ENCODE measurements around the gene PCLO.

Gene PCLO

DNA sequence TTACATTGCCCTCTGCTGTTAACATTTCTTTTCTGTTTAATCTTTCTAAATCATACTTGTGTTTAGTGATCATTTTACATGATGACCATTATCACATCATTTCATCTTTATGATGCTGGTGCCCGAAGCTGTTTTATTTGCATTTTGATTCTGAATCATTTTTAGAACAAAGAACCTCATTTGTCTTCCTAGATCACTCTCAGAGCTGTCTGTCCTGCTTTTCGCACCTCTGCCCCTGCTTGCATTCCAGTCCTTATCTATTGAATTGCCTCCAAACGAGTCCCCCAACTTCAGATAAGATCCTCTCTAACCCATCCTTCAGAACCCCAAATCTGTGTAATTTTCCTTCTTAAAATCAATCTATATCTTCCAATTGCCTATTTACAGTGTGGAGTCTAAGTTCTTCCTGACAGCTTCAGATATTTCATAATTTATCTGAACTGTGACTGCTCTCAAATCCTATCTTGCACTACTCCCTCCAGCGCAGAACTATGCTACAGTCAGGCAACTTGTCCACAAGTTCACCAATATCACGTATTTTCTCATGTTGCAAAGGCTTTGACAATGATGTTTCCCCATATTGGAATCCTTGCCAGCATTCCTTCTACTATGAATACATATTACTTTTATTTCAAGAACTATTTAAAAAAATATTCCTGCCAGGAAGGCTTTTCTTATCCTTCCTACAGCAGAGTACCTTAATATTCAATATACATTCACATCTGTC lies 372.6 kb downstream of the PCLO start:
- no peaks in the 10 kb centered on the region for H3K4me1 Mint-ChIP-seq (ENCODE audit: low read depth)
- DNase-seq (ENCODE audit: low spot score), result no peak
- H3K27me3 Mint-ChIP-seq (ENCODE audit: low read depth), result no peaks in the 10 kb centered on the region
- H3K27ac Mint-ChIP-seq, result no peak overlapping the region
- no peaks in the 10 kb centered on the region for H3K36me3 Mint-ChIP-seq (ENCODE audit: low read depth)
- H3K4me3 Mint-ChIP-seq, result no peak overlapping the region
- no peaks in the 10 kb centered on the region for H3K9me3 Mint-ChIP-seq

DNA sequence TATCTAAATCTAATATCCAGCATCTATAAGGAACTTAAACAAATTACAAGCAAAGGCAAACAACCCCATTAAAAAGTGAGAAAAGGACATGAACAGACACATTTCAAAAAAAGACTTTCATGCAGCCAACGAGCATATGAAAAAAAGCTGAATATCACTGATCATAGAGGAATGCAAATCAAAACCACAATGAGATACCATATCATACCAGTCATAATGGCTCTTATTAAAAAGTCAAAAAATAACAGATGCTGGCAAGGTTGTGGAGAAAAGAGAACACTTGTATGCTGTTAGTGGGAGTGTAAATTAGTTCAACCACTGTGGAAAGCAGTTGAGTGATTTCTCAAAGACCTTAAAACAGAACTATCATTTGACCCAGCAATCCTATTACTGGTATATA lies 384.7 kb downstream of the PCLO start:
- Mint-ChIP-seq H3K4me1 (ENCODE audit: low read depth) (no peaks in the 10 kb centered on the region), H3K9me3 (peaks cover 8% of the 10 kb centered on the region), H3K4me3 (no peak overlapping the region), H3K36me3 (ENCODE audit: low read depth) (no peaks in the 10 kb centered on the region), H3K27ac (no peak overlapping the region), H3K27me3 (ENCODE audit: low read depth) (no peaks in the 10 kb centered on the region)
- DNase-seq (ENCODE audit: low spot score), result no peak

DNA sequence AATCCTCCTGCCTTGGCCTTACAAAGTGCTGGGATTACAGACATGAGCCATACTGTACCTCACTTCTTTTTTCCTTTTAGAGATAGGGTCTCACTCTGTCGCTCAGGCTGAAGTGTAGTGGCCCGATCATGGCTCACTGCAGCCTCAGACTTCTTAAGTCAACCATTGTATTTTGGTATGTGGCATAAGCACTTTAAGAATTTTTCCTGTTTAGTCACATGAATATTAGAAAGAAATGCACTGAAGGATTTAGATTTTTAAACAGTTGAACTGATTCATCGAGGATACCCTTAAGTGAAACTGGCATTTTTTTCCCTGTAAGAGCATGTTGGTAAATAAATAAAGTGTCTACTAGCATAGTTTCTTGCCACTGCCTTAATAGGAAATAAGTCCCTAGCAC lies 399.8 kb downstream of the PCLO start:
- H3K27ac Mint-ChIP-seq, result no peak overlapping the region
- no peak overlapping the region for H3K4me3 Mint-ChIP-seq
- DNase-seq (ENCODE audit: low spot score), result no peak
- no peaks in the 10 kb centered on the region for H3K36me3 Mint-ChIP-seq (ENCODE audit: low read depth)
- H3K27me3 Mint-ChIP-seq (ENCODE audit: low read depth), result no peaks in the 10 kb centered on the region
- H3K4me1 Mint-ChIP-seq (ENCODE audit: low read depth), result no peaks in the 10 kb centered on the region
- H3K9me3 Mint-ChIP-seq, result no peaks in the 10 kb centered on the region

- H3K36me3 Mint-ChIP-seq (ENCODE audit: low read depth), result no peaks in the 10 kb centered on the region
- DNase-seq (ENCODE audit: low spot score), result no peak
- H3K27me3 Mint-ChIP-seq (ENCODE audit: low read depth), result no peaks in the 10 kb centered on the region
- H3K9me3 Mint-ChIP-seq, result no peaks in the 10 kb centered on the region
- no peaks in the 10 kb centered on the region for H3K4me1 Mint-ChIP-seq (ENCODE audit: low read depth)
- no peak overlapping the region for H3K27ac Mint-ChIP-seq
- no peak overlapping the region for H3K4me3 Mint-ChIP-seq
Measured at GRCh38 chr7:82760831-82761230, 401.9 kb downstream of the PCLO start.

DNA sequence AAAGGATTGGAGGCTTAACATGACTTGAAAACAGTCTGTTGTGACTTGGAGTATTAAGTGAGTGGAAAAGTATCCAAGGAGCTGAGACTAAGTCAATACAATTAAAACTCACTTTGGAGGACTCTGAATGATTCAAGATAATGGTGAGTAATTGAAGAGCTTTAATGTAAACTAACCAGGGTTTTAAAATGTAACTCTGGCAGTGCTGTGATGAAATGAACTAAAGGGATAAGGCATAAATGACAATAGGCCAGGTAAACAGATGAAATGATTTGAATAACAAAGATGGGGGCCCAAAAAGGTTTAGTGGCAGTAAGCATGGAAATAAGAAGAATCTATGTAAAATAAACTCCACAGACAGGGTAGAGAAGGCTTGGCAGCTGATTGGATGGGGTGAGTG lies 402.6 kb downstream of the PCLO start:
- no peaks in the 10 kb centered on the region for H3K27me3 Mint-ChIP-seq (ENCODE audit: low read depth)
- H3K36me3 Mint-ChIP-seq (ENCODE audit: low read depth), result no peaks in the 10 kb centered on the region
- no peaks in the 10 kb centered on the region for H3K4me1 Mint-ChIP-seq (ENCODE audit: low read depth)
- no peaks in the 10 kb centered on the region for H3K9me3 Mint-ChIP-seq
- H3K4me3 Mint-ChIP-seq, result no peak overlapping the region
- DNase-seq (ENCODE audit: low spot score), result no peak
- H3K27ac Mint-ChIP-seq, result no peak overlapping the region

DNA sequence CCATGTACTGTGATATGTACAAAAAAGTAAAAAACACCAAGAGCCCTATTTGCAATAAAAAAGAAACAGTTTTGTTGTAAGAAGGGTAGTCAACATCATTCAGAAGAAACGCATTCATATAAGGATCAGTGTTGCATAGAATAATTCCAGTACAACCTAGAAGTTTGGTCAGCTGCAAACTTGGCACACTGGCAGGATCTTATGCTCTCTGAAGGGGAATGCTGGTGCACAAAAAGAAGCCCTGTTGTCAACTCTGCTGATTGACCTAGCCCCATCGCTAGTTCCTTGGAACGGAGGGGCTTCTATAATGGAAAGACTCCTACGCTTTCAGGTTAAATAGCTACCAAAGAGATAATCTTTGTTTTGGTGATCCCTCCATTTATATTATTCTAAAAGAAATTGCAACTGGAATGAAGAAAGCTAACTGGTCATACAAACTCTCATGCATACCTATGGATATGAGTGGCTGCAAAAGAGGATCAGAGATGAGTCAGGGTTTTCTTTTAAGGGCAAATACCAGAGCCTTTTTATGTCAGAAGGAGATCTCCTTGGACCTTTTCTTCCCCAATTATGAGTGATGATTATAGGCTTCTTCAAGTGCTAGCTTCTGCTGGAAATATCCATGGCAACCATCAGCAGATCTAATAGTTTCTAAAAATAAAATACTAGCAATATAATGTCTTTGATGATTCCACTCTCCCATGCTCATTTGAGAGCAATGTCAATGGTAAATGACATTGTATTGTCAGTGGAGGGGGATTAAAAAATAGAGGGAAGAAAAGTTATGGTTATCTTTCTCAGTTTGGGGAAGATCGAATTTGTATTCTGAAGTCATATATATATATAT lies 406.8 kb downstream of the PCLO start:
- Mint-ChIP-seq H3K36me3 (ENCODE audit: low read depth) (no peaks in the 10 kb centered on the region), H3K4me3 (no peak overlapping the region), H3K27ac (no peak overlapping the region), H3K4me1 (ENCODE audit: low read depth) (no peaks in the 10 kb centered on the region), H3K9me3 (no peaks in the 10 kb centered on the region), H3K27me3 (ENCODE audit: low read depth) (no peaks in the 10 kb centered on the region)
- no peak for DNase-seq (ENCODE audit: low spot score)

DNA sequence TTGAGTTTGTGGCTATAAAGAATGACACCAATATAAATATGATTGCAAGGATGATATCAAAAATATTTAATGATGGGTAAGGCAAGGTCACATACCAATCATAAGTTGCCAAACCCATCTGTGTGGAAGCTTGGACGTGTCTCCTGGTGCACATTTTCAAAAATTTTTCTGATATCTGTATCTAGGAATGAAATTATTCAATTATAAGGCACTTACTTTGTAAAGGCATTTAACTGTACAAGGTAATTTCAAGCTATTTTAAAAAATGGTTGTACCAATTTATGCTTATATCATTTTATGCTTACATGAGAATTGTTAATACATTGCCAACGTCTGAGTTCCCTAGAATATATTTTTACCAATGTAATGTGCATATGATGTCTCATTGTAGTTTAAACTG lies 412.7 kb downstream of the PCLO start:
- H3K9me3 Mint-ChIP-seq, result peaks cover 5% of the 10 kb centered on the region
- no peak for DNase-seq (ENCODE audit: low spot score)
- no peaks in the 10 kb centered on the region for H3K4me1 Mint-ChIP-seq (ENCODE audit: low read depth)
- H3K4me3 Mint-ChIP-seq, result no peak overlapping the region
- no peaks in the 10 kb centered on the region for H3K27me3 Mint-ChIP-seq (ENCODE audit: low read depth)
- H3K36me3 Mint-ChIP-seq (ENCODE audit: low read depth), result no peaks in the 10 kb centered on the region
- H3K27ac Mint-ChIP-seq, result no peak overlapping the region

GRCh38 chr7:82745820-82746219 lies 416.9 kb downstream of the PCLO start:
- H3K4me3 Mint-ChIP-seq, result no peak overlapping the region
- H3K27me3 Mint-ChIP-seq (ENCODE audit: low read depth), result no peaks in the 10 kb centered on the region
- DNase-seq (ENCODE audit: low spot score), result no peak
- no peak overlapping the region for H3K27ac Mint-ChIP-seq
- no peaks in the 10 kb centered on the region for H3K36me3 Mint-ChIP-seq (ENCODE audit: low read depth)
- peaks cover 8% of the 10 kb centered on the region for H3K9me3 Mint-ChIP-seq
- no peaks in the 10 kb centered on the region for H3K4me1 Mint-ChIP-seq (ENCODE audit: low read depth)

- no peak for DNase-seq (ENCODE audit: low spot score)
- H3K4me3 Mint-ChIP-seq, result no peak overlapping the region
- H3K27ac Mint-ChIP-seq, result no peak overlapping the region
- peaks cover 8% of the 10 kb centered on the region for H3K9me3 Mint-ChIP-seq
- H3K4me1 Mint-ChIP-seq (ENCODE audit: low read depth), result no peaks in the 10 kb centered on the region
- no peaks in the 10 kb centered on the region for H3K36me3 Mint-ChIP-seq (ENCODE audit: low read depth)
- H3K27me3 Mint-ChIP-seq (ENCODE audit: low read depth), result no peaks in the 10 kb centered on the region
Measured at GRCh38 chr7:82745117-82745516, 417.6 kb downstream of the PCLO start.

DNA sequence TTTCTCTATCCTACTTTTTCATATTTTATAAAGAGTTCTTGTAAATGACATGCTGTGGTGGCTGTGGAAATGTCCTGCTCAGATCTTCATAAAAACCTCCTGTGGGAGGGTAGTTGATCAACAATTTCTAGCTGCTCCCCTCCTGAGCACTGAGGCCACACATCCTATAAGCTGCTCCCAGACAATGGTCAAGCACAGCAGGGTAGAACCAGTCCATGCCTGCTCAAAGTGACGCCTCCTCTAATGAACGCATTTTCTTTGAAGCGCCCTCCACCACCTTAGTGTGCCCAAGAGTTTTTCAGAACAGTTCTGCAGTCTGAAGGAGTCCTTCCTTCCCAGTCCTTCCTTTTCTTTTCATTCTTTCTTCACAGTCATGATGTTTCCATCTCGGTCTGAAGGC lies 420.5 kb downstream of the PCLO start:
- Mint-ChIP-seq H3K27me3 (ENCODE audit: low read depth) (no peaks in the 10 kb centered on the region), H3K4me1 (ENCODE audit: low read depth) (no peaks in the 10 kb centered on the region), H3K27ac (no peak overlapping the region), H3K9me3 (peaks cover 8% of the 10 kb centered on the region), H3K36me3 (ENCODE audit: low read depth) (no peaks in the 10 kb centered on the region), H3K4me3 (no peak overlapping the region)
- no peak for DNase-seq (ENCODE audit: low spot score)

DNA sequence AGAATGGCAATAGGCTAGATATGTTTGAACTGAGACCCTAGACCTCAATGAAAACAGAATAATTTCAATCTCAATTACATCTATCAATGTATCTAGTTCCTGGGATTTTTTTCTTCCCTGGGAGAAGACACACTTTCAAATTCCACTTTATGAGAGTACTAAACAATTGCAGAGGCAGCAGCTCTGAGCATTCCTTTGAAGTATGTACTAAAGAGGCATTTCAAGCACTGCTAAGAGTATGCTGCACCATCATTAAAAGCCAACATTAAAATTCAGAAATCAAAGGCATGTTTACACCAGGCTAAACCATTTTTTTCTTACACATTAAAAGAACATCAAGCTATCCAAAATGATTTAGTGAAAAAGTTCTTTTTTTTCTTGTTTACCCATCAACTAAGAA lies 421.2 kb downstream of the PCLO start:
- Mint-ChIP-seq H3K27me3 (ENCODE audit: low read depth) (no peaks in the 10 kb centered on the region), H3K4me3 (no peak overlapping the region), H3K36me3 (ENCODE audit: low read depth) (no peaks in the 10 kb centered on the region), H3K9me3 (peaks cover 8% of the 10 kb centered on the region), H3K27ac (no peak overlapping the region), H3K4me1 (ENCODE audit: low read depth) (no peaks in the 10 kb centered on the region)
- no peak for DNase-seq (ENCODE audit: low spot score)

DNA sequence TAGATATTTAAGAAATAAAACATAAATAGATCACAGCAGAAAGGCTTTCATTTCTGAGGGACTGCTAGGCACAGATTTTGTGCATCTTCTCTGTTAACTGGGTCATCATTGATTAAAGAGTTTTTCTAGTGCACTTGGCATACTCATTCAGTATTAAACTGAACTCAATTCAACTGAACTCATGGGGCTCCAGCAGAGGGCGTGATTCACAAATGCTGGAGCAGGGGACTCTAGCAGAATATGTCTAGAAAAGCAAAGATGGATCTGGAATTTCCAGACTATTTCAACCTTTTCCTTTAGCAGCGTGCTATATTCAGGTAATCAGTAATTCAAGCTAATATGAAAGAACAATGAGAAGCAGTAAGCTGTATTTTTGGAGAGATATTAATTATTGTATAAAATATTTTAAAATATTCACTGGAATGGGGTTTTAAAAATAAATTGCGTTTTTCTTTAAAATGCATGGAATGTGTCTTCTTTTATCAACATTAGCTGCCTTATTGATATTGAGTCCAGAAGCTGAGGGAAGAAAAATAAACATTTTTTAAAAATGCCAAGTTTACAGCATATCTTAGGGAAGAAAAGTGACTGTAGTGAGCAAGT lies 422.3 kb downstream of the PCLO start:
- no peak for DNase-seq (ENCODE audit: low spot score)
- H3K4me3 Mint-ChIP-seq, result no peak overlapping the region
- H3K27me3 Mint-ChIP-seq (ENCODE audit: low read depth), result no peaks in the 10 kb centered on the region
- no peaks in the 10 kb centered on the region for H3K4me1 Mint-ChIP-seq (ENCODE audit: low read depth)
- peaks cover 5% of the 10 kb centered on the region for H3K9me3 Mint-ChIP-seq
- no peaks in the 10 kb centered on the region for H3K36me3 Mint-ChIP-seq (ENCODE audit: low read depth)
- H3K27ac Mint-ChIP-seq, result no peak overlapping the region

- H3K9me3 Mint-ChIP-seq, result no peaks in the 10 kb centered on the region
- H3K4me3 Mint-ChIP-seq, result no peak overlapping the region
- H3K36me3 Mint-ChIP-seq (ENCODE audit: low read depth), result no peaks in the 10 kb centered on the region
- no peaks in the 10 kb centered on the region for H3K27me3 Mint-ChIP-seq (ENCODE audit: low read depth)
- DNase-seq (ENCODE audit: low spot score), result no peak
- H3K4me1 Mint-ChIP-seq (ENCODE audit: low read depth), result no peaks in the 10 kb centered on the region
- H3K27ac Mint-ChIP-seq, result no peak overlapping the region
Measured at GRCh38 chr7:82736633-82737032, 426.1 kb downstream of the PCLO start.

- no peaks in the 10 kb centered on the region for H3K4me1 Mint-ChIP-seq (ENCODE audit: low read depth)
Measured at GRCh38 chr7:82732677-82733076, 430.0 kb downstream of the PCLO start.

More at GRCh38 chr7:82732677-82733076, 430.0 kb downstream of the PCLO start:
- Mint-ChIP-seq H3K27ac (no peak overlapping the region), H3K9me3 (no peaks in the 10 kb centered on the region), H3K4me3 (no peak overlapping the region), H3K36me3 (ENCODE audit: low read depth) (no peaks in the 10 kb centered on the region), H3K27me3 (ENCODE audit: low read depth) (no peaks in the 10 kb centered on the region)
- no peak for DNase-seq (ENCODE audit: low spot score)
